ENCODE results near the gene NANOS3. TPM values are rescaled to one million over a fixed set of nuclear protein-coding genes. Genes with fewer than 3 reads are reported as not detected.
A peak's percentile ranks its signal among the peaks of the same experiment; 100 is the strongest.

Gene NANOS3
- total and polyA plus RNA-seq, 2 of the 13 experiments (the other 11 are each of a cell fraction or from before 2014, with no cell fraction given) = 0.21 TPM; not detected in 1

- intact Hi-C loops (cut with micrococcal nuclease; ENCODE audit: unreplicated experiment) = loop anchor here (5.0 kb wide), 1 partner anchor 697 kb away; the partner anchor contains the start of genes IER2 and STX10
- CTCF ChIA-PET (ENCODE audit: low intra/inter-chr PET ratio, low total read pairs) = no interaction called here
- Histone ChIP-seq H3K4me3 (replicated peaks in 1 of 3; ENCODE audit: insufficient read depth in 1 of 3, low read depth in 2 of 3, low read length in 3 of 3) (no peak overlapping the region), H3K4me1 (ENCODE audit: insufficient read depth, low read length) (peaks cover 91% of the 10 kb centered on the region), H3K9ac (ENCODE audit: insufficient read depth, low read depth, low read length) (peak overlapping the region; percentile 7; the same call in 1 of the 2 replicates), H3K9me3 (ENCODE audit: low read length) (no peaks in the 10 kb centered on the region), H4K20me1 (ENCODE audit: insufficient read depth, low read length) (no peaks in the 10 kb centered on the region), H2AFZ (ENCODE audit: low read length) (no peak overlapping the region), H3K27ac (ENCODE audit: extremely low read length, insufficient read depth, low read length) (peak overlapping the region; percentile 47), H3K36me3 (replicated peaks in 1 of 2; ENCODE audit: control insufficient read depth in 1 of 2, insufficient read depth in 2 of 2, low read length in 2 of 2) (no peaks in the 10 kb centered on the region), H3K27me3 (ENCODE audit: control insufficient read depth in 1 of 2, insufficient read depth in 2 of 2, low read length in 2 of 2) (no peaks in the 10 kb centered on the region; a peak in 1 of 5 replicates), H3K4me2 (ENCODE audit: low read depth, low read length) (no peak overlapping the region), H3K79me2 (ENCODE audit: insufficient read depth, low read length) (no peaks in the 10 kb centered on the region)
- FAIRE-seq (no peak), DNase-seq (ENCODE audit: low spot score) (no peak), ATAC-seq (no peak)
- in situ Hi-C loops (cut with HindIII; ENCODE audit: extremely low pct_ligation_motif_present, low pct_unique_long_range_greater_than_20kb) = no loop called here
- no TSS peak for BruUV-seq (replicated peaks)
- whole genome bisulfite sequencing (ENCODE audit: low lambda C conversion rate) = 54% methylated on average over 8 of the region's 16 CpGs
- POLR2A ChIA-PET = no interaction called here
- no peak for TF ChIP-seq CHD2 (IDR thresholded peaks at IDR 0.05; ENCODE audit: low read depth, low read length)
- TF ChIP-seq TMF1 (CRISPR knock-in tag; IDR thresholded peaks at IDR 0.05; ENCODE audit: low read depth) = no peak
- no peak for TF ChIP-seq ADNP (CRISPR knock-in tag; IDR thresholded peaks at IDR 0.05)
- TF ChIP-seq ZNF704 (CRISPR knock-in tag; IDR thresholded peaks at IDR 0.05; ENCODE audit: borderline replicate concordance) = no peak
- TF ChIP-seq ATF2 (CRISPR knock-in tag; IDR thresholded peaks at IDR 0.05) = no peak
- TF ChIP-seq ZSCAN12 (CRISPR knock-in tag; IDR thresholded peaks at IDR 0.05) = no peak
- TF ChIP-seq ZBTB3 (CRISPR knock-in tag; IDR thresholded peaks at IDR 0.05; ENCODE audit: borderline replicate concordance, low read depth) = no peak
- TF ChIP-seq CSRNP2 (CRISPR knock-in tag; conservative IDR thresholded peaks at IDR 0.05; ENCODE audit: low read depth) = no peak
- no peak for TF ChIP-seq MTA1 (CRISPR knock-in tag; IDR thresholded peaks at IDR 0.05; ENCODE audit: borderline replicate concordance)
- no peak for TF ChIP-seq NCOA2 (CRISPR knock-in tag; IDR thresholded peaks at IDR 0.05)
- no peak for TF ChIP-seq AGO2 (optimal IDR thresholded peaks at IDR 0.05; ENCODE audit: low read depth, low read length)
- TF ChIP-seq CEBPG (CRISPR knock-in tag; IDR thresholded peaks at IDR 0.05) = no peak
- no peak for TF ChIP-seq CSRNP1 (CRISPR knock-in tag; IDR thresholded peaks at IDR 0.05)
- TF ChIP-seq ZUFSP (CRISPR knock-in tag; IDR thresholded peaks at IDR 0.05; ENCODE audit: borderline replicate concordance) = no peak
- no peak for TF ChIP-seq ZNF558 (CRISPR knock-in tag; IDR thresholded peaks at IDR 0.05; ENCODE audit: borderline replicate concordance)
- no peak for TF ChIP-seq ZNF703 (CRISPR knock-in tag; IDR thresholded peaks at IDR 0.05; ENCODE audit: borderline replicate concordance)
These were observed 27.9 kb upstream of the NANOS3 start for GRCh38 chr19:13848798-13849676.

Data from HepG2 (cell line).